Spleen (tissue), 11 donors: ENCODE measurements around the gene PTPN3. TPM values are rescaled to one million over a fixed set of nuclear protein-coding genes. Genes with fewer than 3 reads are reported as not detected.
"Not testable (repeated sequence)": the region's sequence is repeated elsewhere in the genome, so short reads cannot be mapped to it uniquely, and the experiment has no call there.

Experiments
- DNase-seq: peaks from one replicate; pipeline ENCODE4 v3.0.0-alpha.2; 2020
- H3K27ac ChIP-seq, 8 donors: fragments of 200-600 bp; sonication (generic) in 7 of 8; 1 replicate in 4 of 8; 2 replicates in 4 of 8; pipeline versions ENCODE4 v1.5.0 to v1.8.0; 2016 to 2021; ENCODE audit warnings: inconsistent platforms in 4 of 8, mild to moderate bottlenecking in 4 of 8, moderate library complexity in 1 of 8
- H3K27me3 ChIP-seq, 7 donors: fragments of 200-600 bp; sonication (generic) in 6 of 7; replicated peaks in 1 of 7; 1 replicate in 4 of 7; 2 replicates in 3 of 7; pipeline versions ENCODE4 v1.5.0 to v1.8.0; 2016 to 2021; ENCODE audit warnings: inconsistent platforms in 3 of 7, mild to moderate bottlenecking in 1 of 7
- H3K36me3 ChIP-seq, 6 donors: fragments of 200-600 bp; sonication (generic) in 5 of 6; 1 replicate in 4 of 6; 2 replicates in 2 of 6; pipeline versions ENCODE4 v1.5.0 to v1.8.0; 2016 to 2021; ENCODE audit warnings: inconsistent platforms in 2 of 6
- H3K4me1 ChIP-seq, 6 donors: fragments of 200-600 bp; sonication (generic) in 5 of 6; 1 replicate in 3 of 6; 2 replicates in 3 of 6; pipeline versions ENCODE4 v1.5.0 to v1.8.0; 2016 to 2021; ENCODE audit warnings: inconsistent platforms in 3 of 6
- H3K4me3 ChIP-seq, 8 donors: fragments of 200-600 bp; sonication (generic) in 7 of 8; 1 replicate in 4 of 8; 2 replicates in 4 of 8; pipeline versions ENCODE4 v1.5.0 to v1.8.0; 2016 to 2021; ENCODE audit warnings: inconsistent platforms in 4 of 8, mild to moderate bottlenecking in 4 of 8, moderate library complexity in 2 of 8
- H3K9me3 ChIP-seq, 8 donors: fragments of 200-600 bp; sonication (generic) in 7 of 8; 1 replicate in 4 of 8; 2 replicates in 4 of 8; pipeline versions ENCODE4 v1.5.0 to v1.8.0; 2016 to 2021; ENCODE audit warnings: inconsistent platforms in 4 of 8
- POLR2A ChIP-seq, 3 donors: fragments of 450-650 bp; IDR thresholded peaks; one replicate each; pipeline ENCODE4 v1.5.1; 2017; ENCODE audit warnings: antibody characterized with exemption in 3 of 3, mild to moderate bottlenecking in 1 of 3
- POLR2AphosphoS5 ChIP-seq, 3 donors: sonication (generic); formaldehyde crosslinking; IDR thresholded peaks; one replicate each; pipeline ENCODE4 v1.5.1; 2017; ENCODE audit warnings: antibody characterized with exemption in 3 of 3
- WGBS, 5 donors: extraction: QIAGEN DNeasy Blood & Tissue Kit in 3 of 5; methylation state at CpG; one replicate each; pipeline versions ENCODE4 v1.1.5 to v1.1.7; 2013 to 2018; 5-methylcytosine and 5-hydroxymethylcytosine counted together
- intact Hi-C: fragments of 100-400 bp; cut with DNase I; formaldehyde crosslinking; loops from one replicate; pipeline ENCODE4 v1.15.0; 2023; ENCODE audit warnings: low total_unique reads
- polyA plus RNA-seq, 3 donors: library from polyadenylated mRNA; stranded (reverse); fragments of 200-250 nt; gene quantifications; one replicate each; pipeline ENCODE4 v1.2.1, GENCODE V29; 2013
- total RNA-seq, 7 donors: library from RNA; depleted of rRNA in 3 of 7; stranded (reverse); fragments of >200 nt in 3 of 7; fragmentation: NEBNext Ultra II Directional in 4 of 7; extraction: Animal tissue kit (Norgen Biotek cat#: 25700) in 4 of 7; gene quantifications; one replicate each; pipeline versions ENCODE4 v1.1.0 to v1.2.1, GENCODE V29; 2016 to 2021
- TF ChIP-seq, protein P1 (sequence below), 11 experiments: fragments of 200-600 bp in 7 of 11; fragments of 450-650 bp in 4 of 11; sonication (generic) in 4 of 11; IDR thresholded peaks in 8 of 11; conservative IDR thresholded peaks in 3 of 11; 1 replicate in 7 of 11; 2 replicates in 4 of 11; pipeline versions ENCODE4 v1.4.0 to v1.8.0; 2016 to 2021; ENCODE audit warnings: antibody characterized with exemption in 11 of 11, inconsistent platforms in 4 of 11, mild to moderate bottlenecking in 1 of 11
- donor health status: healthy with polysubstance abuse.
- donor health status: DM: no; HTN: no; CAD: no; lungs with moderate emphysema.
- donor health status: DM: no; HTN: no; CAD: no.
- donor health status: Bipolar disorder and iron deficiency.
- donor health status: healthy.
- donor health status: DM: no; HTN: no; CAD: no.
- donor health status: DM: yes; HTN: yes; CAD: no.

Gene PTPN3
- total and polyA plus RNA-seq, 10 donors = 0.20 to 1.7 (median 0.48) TPM

DNA sequence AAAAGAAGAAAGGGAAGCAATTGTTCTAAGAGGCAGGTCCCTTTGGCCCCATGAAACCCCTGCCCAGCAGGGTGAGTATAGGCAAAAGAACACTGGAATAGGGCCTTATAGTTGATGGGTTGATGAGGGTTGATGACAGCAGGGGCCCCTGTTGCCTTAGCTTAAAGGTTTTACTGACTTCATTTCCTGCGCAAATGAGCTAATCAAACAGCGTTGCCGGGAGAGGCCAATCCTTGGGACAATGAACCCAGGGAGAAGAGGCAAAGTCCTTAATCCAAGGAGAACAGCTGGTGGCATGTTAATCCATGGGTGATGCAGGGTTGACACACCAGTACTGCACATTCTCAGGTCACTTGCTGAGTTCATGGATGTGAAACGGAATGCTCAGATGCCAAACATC is 155.2 kb downstream of the PTPN3 start:
- DNase-seq = no peak
- Histone ChIP-seq H3K9me3 (no peaks in the 10 kb centered on the region), H3K4me3 (no peak overlapping the region), H3K4me1 (no peaks in the 10 kb centered on the region), H3K27ac (no peak overlapping the region), H3K27me3 (peaks cover 0 to 30% (median 0%) of the 10 kb centered on the region in 7 donors), H3K36me3 (no peaks in the 10 kb centered on the region)
- WGBS, 5 donors = 85 to 94% (median 92%) methylated on average over 4 of the region's 4 CpGs
- intact Hi-C loops = no loop called here
- TF ChIP-seq POLR2A (IDR thresholded peaks at IDR 0.05) = no peak
- TF ChIP-seq, protein P1, sequence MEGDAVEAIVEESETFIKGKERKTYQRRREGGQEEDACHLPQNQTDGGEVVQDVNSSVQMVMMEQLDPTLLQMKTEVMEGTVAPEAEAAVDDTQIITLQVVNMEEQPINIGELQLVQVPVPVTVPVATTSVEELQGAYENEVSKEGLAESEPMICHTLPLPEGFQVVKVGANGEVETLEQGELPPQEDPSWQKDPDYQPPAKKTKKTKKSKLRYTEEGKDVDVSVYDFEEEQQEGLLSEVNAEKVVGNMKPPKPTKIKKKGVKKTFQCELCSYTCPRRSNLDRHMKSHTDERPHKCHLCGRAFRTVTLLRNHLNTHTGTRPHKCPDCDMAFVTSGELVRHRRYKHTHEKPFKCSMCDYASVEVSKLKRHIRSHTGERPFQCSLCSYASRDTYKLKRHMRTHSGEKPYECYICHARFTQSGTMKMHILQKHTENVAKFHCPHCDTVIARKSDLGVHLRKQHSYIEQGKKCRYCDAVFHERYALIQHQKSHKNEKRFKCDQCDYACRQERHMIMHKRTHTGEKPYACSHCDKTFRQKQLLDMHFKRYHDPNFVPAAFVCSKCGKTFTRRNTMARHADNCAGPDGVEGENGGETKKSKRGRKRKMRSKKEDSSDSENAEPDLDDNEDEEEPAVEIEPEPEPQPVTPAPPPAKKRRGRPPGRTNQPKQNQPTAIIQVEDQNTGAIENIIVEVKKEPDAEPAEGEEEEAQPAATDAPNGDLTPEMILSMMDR (IDR thresholded peaks at IDR 0.05 in 8 of 11, conservative IDR thresholded peaks at IDR 0.05 in 3 of 11) = no peak
- TF ChIP-seq POLR2AphosphoS5 (IDR thresholded peaks at IDR 0.05) = no peak

DNA sequence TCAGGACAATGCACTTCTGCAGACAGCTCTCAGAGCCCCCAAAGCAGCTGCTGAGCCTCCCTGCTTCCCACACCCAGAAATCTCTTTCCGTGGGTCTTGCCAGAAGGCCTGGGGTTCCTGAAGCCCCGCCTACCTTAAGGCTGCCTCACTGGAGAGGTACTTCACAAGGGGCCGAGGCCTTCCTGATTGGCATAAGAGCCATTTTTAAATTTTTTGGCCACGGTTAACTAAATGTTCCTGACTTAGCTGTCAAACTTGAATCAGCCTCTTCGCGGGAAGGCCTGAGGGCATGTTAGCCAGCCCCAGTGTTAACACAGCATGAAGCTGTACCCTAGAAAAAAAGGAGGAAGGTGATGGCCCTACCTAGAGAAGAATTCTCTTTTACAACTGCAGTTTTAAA is 156.5 kb downstream of the PTPN3 start:
- Histone ChIP-seq H3K27ac (no peak overlapping the region), H3K4me1 (no peaks in the 10 kb centered on the region), H3K4me3 (no peak overlapping the region), H3K36me3 (no peaks in the 10 kb centered on the region), H3K9me3 (no peaks in the 10 kb centered on the region), H3K27me3 (peaks cover 0 to 24% (median 0%) of the 10 kb centered on the region in 7 donors)
- 50 to 63% (median 60%) methylated on average over 6 of the region's 6 CpGs for WGBS, 5 donors
- TF ChIP-seq POLR2AphosphoS5 (IDR thresholded peaks at IDR 0.05) (no peak), POLR2A (IDR thresholded peaks at IDR 0.05) (no peak)
- TF ChIP-seq, protein P1 (IDR thresholded peaks at IDR 0.05 in 8 of 11, conservative IDR thresholded peaks at IDR 0.05 in 3 of 11) = no peak
- no peak for DNase-seq
- intact Hi-C loops = no loop called here

DNA sequence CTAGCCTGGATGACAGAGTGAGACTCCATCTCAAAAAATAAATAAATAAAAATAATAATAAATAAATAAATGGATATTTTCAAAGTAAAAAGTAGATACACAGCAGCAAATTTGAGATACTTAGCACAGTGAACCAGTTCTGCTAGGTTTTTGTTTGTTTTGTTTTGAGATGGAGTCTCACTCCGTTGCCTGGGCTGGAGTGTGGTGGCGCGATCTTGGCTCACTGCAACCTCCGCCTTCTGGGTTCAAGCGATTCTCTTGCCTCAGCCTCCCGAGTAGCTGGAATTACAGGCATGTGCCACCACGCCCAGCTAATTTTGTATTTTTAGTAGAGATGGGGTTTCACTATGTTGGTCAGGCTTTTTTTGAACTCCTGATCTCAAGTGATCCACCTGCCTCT is 157.1 kb downstream of the PTPN3 start:
- H3K27me3 ChIP-seq = peaks cover 0 to 21% (median 0%) of the 10 kb centered on the region in 7 donors
- DNase-seq, H3K4me1 ChIP-seq, H3K27ac ChIP-seq, H3K36me3 ChIP-seq, intact Hi-C loops, H3K9me3 ChIP-seq, H3K4me3 ChIP-seq: not testable (repeated sequence)
- 90 to 97% (median 92%) methylated on average over 7 of the region's 7 CpGs for WGBS, 5 donors

DNA sequence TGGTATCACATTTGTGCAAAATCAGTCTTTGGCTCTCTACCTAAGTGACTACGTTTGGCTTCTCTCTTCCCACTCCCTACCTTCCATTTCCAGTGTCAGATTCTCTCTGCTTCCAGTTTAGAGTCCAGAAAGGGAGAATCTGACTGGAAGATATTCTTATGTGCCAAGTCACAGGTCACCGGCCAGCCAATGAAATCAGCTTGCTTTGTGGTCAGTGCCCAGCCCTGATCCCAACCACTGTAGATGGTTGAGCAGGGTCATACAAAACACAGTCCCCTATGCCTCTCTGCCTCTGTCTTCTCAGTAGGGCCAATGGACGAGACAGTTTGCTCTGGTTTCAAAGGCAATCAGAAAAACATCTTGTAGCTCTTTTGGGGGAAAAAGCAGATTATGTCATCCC is 161.7 kb downstream of the PTPN3 start:
- no peak overlapping the region for H3K27ac ChIP-seq
- no peaks in the 10 kb centered on the region for H3K9me3 ChIP-seq
- peaks cover 0 to 23% (median 0%) of the 10 kb centered on the region in 7 donors for H3K27me3 ChIP-seq
- 71 to 80% (median 77%) methylated on average over 3 of the region's 3 CpGs for WGBS, 5 donors
- intact Hi-C loops = no loop called here
- TF ChIP-seq, protein P1 (IDR thresholded peaks at IDR 0.05 in 8 of 11, conservative IDR thresholded peaks at IDR 0.05 in 3 of 11) = no peak
- TF ChIP-seq POLR2A (IDR thresholded peaks at IDR 0.05) = no peak
- no peak for DNase-seq
- H3K36me3 ChIP-seq = no peaks in the 10 kb centered on the region
- H3K4me1 ChIP-seq = no peaks in the 10 kb centered on the region
- no peak overlapping the region for H3K4me3 ChIP-seq

DNA sequence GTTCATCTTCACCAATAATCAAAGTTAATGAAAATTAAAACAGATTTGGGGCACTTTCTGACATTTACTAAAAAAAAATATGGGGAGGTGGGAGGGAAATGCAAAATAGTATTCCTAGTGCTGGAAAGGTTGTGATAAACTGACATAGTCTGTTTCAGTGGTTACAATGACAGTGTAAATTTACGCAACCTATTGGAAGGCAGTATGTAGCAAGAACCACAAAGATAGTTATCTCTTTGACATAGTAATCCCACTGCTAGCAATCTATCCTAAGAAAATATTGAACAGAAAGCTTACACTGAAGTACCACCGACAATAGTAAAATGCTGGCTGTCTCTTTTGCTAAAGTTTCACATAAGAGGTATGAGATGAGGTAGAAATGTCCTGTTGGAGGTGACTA is 162.2 kb downstream of the PTPN3 start:
- Histone ChIP-seq H3K9me3 (no peaks in the 10 kb centered on the region), H3K36me3 (no peaks in the 10 kb centered on the region), H3K4me1 (no peaks in the 10 kb centered on the region), H3K27me3 (peaks cover 0 to 23% (median 0%) of the 10 kb centered on the region in 7 donors), H3K27ac (no peak overlapping the region), H3K4me3 (no peak overlapping the region)
- no peak for DNase-seq
- intact Hi-C loops = no loop called here
- TF ChIP-seq POLR2A (IDR thresholded peaks at IDR 0.05) (no peak), POLR2AphosphoS5 (IDR thresholded peaks at IDR 0.05) (no peak)
- TF ChIP-seq, protein P1 (IDR thresholded peaks at IDR 0.05 in 8 of 11, conservative IDR thresholded peaks at IDR 0.05 in 3 of 11) = no peak
- WGBS, 5 donors = 41 to 62% (median 54%) methylated on average over 2 of the region's 2 CpGs
